NK-92 (cell line): ENCODE data around the gene FFAR2.

Source experiments
- DNase-seq: peaks from one replicate; lab custom pipeline; 2025; ENCODE audit not compliant: unreplicated experiment; lab: John Stamatoyannopoulos, UW

FFAR2 gene

DNA sequence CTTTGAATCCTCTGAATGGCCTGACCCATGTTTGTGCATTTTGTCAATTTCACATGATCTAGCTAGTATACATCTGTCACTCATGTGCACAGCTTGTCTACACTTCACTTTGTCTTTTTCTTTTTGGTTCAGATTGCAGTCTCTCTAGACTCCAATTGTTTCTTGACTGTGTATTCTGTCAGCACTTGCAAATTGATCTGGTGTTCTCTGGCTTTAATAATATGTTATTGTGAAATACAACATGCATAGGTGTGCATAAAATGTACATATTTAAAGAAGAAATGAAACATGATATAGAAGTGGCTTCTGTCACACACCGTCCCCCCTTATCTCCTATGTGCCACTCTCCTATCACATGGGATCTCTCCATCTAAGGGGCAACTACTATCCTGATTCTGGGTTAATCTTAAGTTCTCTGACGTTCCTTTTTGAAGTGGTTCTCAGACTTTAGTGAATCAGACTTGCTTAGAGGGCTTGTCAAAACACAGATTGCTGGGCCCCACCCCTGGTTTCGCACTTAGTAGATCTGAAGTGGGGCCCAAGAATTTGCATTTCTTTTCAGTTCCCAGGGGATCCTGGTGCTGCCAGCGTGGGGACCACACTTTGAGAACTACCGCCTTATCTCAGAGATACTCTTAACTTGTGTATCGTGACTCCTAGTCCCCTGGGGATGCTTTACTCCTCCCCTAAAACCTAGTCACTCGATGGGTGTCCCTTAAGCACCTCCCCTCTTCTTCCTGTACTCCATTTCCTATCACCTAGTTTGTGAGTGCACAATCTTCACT lies 36.4 kb downstream of the FFAR2 start:
- no peak for DNase-seq

DNA sequence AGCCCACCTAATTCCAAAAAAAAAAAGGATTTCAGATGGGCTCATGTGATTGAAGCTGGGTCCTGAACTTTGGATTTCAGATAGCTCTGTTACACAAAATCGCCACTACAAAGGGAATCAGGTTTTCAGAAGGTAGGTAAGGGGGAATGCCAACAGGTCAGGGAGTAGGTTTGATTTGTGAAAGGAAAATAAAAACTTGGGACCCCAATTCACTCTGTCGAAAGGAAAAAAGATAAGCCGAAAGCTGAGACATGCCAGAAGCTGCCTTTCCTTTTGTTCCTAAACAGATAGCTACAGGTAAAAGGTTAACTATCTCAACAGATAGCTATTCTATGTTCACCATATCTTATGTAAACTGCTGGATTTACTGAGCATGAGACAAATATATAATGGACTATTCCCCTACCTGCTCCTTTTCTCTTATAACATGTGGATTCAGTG lies 38.2 kb downstream of the FFAR2 start:
- no peak for DNase-seq

DNA sequence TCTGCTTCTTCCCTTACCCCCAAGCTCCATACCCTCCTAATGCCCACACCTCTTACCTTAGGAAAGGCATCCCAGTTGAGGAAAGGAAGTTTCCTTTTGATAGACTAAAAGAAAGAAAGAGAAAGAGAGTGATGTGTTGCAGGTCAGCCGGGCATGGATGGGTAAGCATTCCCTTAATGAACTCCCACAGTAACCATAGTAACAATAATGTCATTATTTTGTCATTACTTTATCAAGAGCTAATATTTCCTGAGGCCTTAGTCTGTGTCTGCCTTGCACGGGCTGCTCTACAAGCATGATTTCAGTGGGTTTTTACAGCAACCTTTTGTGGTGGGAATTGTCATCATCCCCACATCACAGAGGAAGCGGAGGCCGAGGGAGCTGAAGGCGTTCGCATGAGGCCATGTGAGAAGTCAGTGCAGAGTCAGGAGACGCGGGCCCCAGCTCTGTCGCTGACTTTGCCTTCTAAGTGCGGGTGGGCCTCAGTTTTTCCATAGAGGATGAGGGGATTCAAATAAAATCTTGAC lies 39.7 kb downstream of the FFAR2 start:
- DNase-seq = no peak

DNA sequence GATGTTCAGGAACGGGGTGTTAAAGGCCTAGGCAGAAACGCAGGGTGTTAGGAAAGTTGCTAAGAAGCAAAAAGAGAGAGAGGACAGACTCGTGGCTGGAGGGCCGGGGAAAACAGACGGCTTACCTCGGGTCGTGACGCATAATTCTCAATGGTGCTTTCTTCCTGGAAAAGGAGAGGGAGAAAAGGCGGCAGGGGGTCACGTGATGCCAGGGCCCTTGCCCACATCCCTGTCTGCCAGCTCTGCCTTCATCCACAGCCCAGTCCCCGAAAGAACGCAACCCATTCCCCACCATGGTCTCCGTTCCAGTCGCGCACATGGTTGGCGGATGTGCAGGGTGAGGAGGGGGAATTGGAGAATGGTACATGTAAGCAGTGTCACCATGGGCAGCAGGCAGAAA lies 40.6 kb downstream of the FFAR2 start:
- DNase-seq = no peak

DNA sequence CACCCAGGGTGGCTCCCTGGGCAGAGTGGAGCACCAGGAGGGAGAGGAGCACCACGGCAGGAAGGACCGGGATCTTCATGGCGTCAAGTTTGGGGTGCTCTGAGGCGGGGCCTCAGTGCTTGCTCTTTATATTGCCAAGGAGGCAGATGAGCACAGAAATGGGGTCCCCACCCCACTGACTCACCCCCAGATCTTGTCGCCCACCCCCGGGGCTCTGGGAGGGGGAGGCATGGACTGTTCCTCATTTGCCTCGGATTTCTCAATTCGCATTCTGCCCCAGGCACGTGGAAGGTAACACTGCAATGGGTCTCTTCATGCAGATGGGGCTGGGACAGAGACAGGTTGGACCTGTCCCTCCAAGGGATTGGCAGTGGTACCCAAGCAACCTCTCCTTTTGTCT lies 42.3 kb downstream of the FFAR2 start, which contains the start of gene KRTDAP:
TSS of gene KRTDAP (minus strand) at position 101 of the 400 bp plus-strand sequence. CDS start at position 79, 22 bp downstream.
- DNase-seq = no peak

DNA sequence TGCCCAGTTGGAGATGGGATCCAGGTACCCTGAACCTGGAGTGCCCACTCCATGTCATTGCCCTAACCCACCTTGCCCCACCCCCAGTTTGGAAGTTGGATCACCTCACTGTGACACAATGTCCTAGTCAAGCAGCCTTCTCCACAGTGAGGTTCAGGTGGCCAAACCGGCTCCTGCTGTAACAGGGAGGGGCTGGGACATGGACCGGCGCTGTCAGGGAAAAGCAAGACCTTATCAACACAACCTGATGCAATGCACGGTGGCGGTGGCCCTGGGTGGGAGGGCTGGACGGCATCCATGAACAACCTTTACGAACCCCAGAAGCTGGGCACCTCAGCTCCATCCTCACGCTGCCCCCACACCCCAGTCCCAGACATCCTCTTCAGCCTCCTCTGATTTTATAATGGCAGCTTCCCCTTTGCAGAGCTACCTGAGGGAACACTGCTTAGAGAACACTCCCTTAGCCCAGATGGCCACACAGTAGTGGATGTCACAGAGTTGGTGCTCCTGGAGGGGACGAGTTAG lies 43.8 kb downstream of the FFAR2 start:
- DNase-seq = no peak

DNA sequence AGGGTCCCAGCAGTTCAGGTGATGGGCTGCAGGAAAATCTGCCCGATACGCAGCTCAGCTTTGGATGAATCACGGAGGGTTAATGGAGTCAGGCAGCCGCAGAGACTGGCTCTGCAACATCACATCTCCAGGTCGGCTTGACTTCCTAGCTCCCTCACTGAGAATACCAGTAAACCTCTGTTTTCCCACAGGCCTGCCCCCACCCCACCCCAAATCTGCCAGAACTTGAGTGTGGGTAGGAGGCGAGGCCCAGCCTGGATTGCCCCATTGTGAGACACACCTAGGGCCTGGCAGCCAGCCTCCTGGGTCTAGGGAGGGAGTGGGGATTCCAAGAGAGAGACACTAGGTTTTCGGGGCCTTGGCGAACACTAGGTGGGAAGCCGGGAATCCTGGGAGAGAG lies 45.9 kb downstream of the FFAR2 start:
- DNase-seq = no peak

DNA sequence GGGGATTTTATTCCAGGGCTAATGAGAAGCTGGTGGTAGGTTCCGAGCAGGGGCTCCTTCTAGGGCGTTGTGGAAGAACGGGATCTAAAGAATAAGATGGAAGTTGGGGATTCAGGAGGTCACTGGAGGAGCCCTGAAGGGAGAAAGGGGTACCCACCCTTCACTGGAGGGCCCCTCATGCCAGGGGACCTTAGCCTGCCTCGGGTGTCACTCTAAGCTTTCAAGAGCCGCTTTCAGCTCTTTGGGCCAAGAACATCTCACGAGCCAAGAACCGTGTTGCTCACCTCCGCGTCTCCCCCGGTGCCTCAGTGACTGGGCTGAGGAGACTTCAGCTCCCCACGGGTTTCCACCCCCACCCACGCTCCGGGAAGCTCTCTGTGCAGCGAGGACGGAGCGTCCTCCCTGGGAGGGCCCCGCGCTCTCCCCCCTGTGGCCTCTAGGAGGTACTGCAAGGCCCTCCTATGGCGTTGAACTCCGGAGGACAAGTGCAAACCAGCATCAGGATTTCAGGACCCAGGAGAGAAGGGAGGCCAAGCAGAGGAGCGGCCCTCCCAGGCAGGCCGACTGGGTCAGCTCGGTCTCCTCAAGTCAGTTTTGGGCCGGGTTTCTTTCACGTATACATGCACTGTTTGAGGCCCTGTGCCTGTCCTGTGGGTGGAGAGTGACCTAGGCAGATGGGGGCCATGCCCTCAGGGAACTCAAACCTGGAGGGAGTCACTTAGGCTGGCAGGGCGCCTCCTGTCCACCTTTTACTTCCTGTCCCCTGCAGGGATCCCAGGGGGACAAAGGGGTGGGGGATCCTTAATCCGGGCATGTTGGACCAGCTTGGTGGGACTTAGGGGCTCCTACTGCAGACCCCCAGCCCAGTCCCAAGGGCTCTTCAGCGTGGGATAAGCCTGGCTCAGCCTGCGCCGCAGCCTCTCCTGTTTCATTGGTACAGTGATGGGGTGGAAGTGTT lies 47.3 kb downstream of the FFAR2 start:
- no peak for DNase-seq

DNA sequence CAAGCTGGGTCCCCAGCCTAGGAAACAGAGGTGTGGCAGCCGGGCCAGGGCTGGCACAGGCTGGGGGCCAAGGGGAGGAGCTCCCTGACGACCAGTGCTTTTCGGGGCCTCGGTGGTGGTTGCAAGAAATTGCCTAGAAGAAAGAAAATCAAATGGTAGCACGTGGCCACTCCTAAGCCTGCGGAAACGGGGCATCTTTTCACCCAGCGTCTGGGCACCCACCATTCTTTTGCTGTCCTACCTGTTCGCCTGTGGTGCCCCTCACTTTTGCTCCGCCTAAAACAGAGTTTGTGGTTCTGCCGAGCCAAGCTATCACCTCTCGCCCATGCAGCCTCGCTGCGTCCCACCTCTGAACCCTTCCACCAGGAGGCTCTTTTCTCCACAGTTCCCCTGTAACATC lies 49.3 kb downstream of the FFAR2 start:
- DNase-seq = no peak

DNA sequence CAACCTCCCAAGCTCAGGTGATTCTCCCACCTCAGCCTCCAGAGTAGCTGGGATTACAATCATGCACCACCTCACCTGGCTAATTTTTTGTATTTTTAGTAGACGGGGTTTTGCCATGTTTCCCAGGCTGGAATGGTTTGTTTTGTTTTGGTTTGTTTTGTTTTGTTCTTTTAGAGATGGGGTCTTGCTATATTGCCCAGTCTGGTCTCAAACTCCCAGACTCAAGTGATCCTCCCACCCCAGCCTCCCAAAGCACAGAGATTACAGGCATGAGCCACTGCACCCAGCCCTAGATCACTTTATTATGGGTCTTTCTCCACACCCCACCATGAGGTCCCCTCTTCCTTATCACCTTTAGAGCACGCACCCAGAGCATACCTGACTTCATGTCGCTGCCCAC lies 50.2 kb downstream of the FFAR2 start:
- no peak for DNase-seq

DNA sequence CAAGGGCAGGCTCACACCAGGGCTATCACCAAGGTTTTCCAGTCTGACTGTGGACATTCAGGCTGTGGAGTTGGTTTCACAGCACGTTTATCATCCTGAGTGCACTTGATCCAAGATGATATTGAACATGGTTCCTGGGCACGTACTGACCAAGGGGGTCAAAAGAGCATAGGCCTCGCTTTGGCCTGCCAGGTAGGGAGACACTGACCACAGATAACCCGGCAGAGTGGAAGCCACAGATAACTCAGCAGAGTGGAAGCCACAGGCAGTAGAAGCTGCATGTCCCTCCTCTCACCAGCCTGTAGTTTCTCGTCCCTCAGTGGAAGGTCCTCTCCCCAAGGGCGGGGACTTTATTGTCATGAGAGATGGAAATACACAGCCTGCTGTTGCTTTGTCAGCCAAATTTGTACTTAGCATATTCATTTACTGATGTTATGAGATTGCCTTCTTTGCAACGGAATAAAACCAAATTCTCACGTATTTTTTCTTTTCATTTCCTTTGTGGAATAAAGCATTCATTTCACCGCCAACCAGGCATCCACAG lies 51.0 kb downstream of the FFAR2 start:
- no peak for DNase-seq

DNA sequence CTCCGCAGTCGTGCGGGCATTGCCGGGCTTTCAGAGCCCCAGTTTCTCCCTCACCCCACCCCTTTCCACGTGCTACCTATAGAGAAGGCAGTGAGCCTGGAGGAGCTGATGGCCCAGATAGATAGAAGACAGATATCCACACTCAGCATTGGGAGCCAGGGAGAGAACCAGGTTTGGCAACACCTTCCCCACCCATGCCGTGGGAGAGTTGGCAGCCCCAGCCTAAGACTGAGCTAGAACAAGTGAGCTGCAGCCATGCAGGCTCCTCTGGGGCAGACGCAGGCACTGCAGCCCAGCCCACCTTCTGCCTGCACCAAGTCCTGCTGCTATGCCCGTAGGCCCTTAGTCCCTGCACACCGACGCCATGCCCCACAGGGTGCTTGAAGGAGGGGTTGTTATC lies 52.6 kb downstream of the FFAR2 start:
- no peak for DNase-seq
